AG04449 (cell line): Measurements from ENCODE around the gene MYO15A.
A peak's percentile ranks its signal among the peaks of the same experiment; 100 is the strongest.

Source experiments
- CTCF ChIA-PET: fragments of 350-600 bp; formaldehyde crosslinking; extraction: SDS; loops from one replicate; lab custom pipeline; 2021; ENCODE audit warnings: antibody characterized with exemption; lab: Yijun Ruan, JAX
- POLR2A ChIA-PET: fragments of 400-600, 350-600 bp; formaldehyde crosslinking; extraction: SDS; loops from one replicate; lab custom pipeline; 2020; ENCODE audit warnings: antibody characterized with exemption, inconsistent platforms; lab: Yijun Ruan, JAX
- DNase-seq: peaks from one replicate; pipeline ENCODE4 v3.0.0-alpha.2; 2010; ENCODE audit warnings: low read depth, low spot score
- H3K4me3 ChIP-seq: 2 replicates; pipeline ENCODE4 v1.5.1; 2011; ENCODE audit warnings: low read depth, mild to moderate bottlenecking, control low read depth, low read length
- CTCF ChIP-seq: IDR thresholded peaks from one replicate; pipeline ENCODE4 v1.5.1; 2011; ENCODE audit warnings: mild to moderate bottlenecking, moderate library complexity, low read length, control low read depth, inconsistent platforms; ENCODE audit not compliant: insufficient read depth; ENCODE audit errors: missing control alignments

The MYO15A gene

GRCh38 chr17:18069101-18069500 is 39.5 kb upstream of the MYO15A start:
- ChIA-PET CTCF (interaction anchor here (1.5 kb wide), 1 partner anchor 11 kb away, joined by 3 read pairs; no protein-coding TSS in a partner anchor), POLR2A (no interaction called here)
- no peak overlapping the region for H3K4me3 ChIP-seq
- no peak for TF ChIP-seq CTCF
- no peak for DNase-seq

- TF ChIP-seq CTCF, result no peak
- peak overlapping the region; percentile 38; the same call in 1 of the 2 replicates for H3K4me3 ChIP-seq
- ChIA-PET POLR2A (interaction anchor here (0.5 kb wide), 1 partner anchor 16 kb away, joined by 3 read pairs; no protein-coding TSS in a partner anchor), CTCF (interaction anchor here (0.9 to 1.1 kb wide), 2 partner anchors 9 to 71 kb away, joined by 3 to 5 read pairs; no protein-coding TSS in a partner anchor)
- no peak for DNase-seq
Observed at GRCh38 chr17:18070861-18071340, 37.7 kb upstream of the MYO15A start.

GRCh38 chr17:18071751-18072150 is 36.8 kb upstream of the MYO15A start:
- CTCF ChIA-PET, result no interaction called here
- TF ChIP-seq CTCF, result no peak
- no peak for DNase-seq
- H3K4me3 ChIP-seq, result no peak overlapping the region
- POLR2A ChIA-PET, result no interaction called here

GRCh38 chr17:18074566-18075272 is 33.8 kb upstream of the MYO15A start:
- ChIA-PET POLR2A (interaction anchor here (0.7 kb wide), 1 partner anchor 103 kb away, joined by 4 read pairs; the partner anchor contains the start of gene TOM1L2), CTCF (interaction anchor here (1.0 kb wide), 1 partner anchor 9 kb away, joined by 3 read pairs; no protein-coding TSS in a partner anchor)
- no peak overlapping the region for H3K4me3 ChIP-seq
- no peak for DNase-seq
- TF ChIP-seq CTCF, result no peak

GRCh38 chr17:18076936-18077335 is 31.6 kb upstream of the MYO15A start:
- POLR2A ChIA-PET, result no interaction called here
- no peak overlapping the region for H3K4me3 ChIP-seq
- DNase-seq, result no peak
- CTCF ChIA-PET, result no interaction called here
- TF ChIP-seq CTCF, result no peak

GRCh38 chr17:18079543-18079942 is 29.0 kb upstream of the MYO15A start:
- TF ChIP-seq CTCF, result no peak
- POLR2A ChIA-PET, result no interaction called here
- no peak overlapping the region for H3K4me3 ChIP-seq
- CTCF ChIA-PET, result interaction anchor here (1.5 to 1.7 kb wide), 3 partner anchors 9 to 11 kb away, joined by 3 to 5 read pairs (median 3); no protein-coding TSS in a partner anchor
- no peak for DNase-seq
